GM08714 (cell line): Measurements from ENCODE around the gene SUCLG2.

ENCODE experiments used
- H3K4me3 ChIP-seq: fragments of 200-500 bp; sonication (Bioruptor generic); 2 replicates; pipeline ENCODE4 v1.5.1; 2014; ENCODE audit warnings: mild to moderate bottlenecking, low read length, inconsistent platforms
- ZNF274 ChIP-seq: IDR thresholded peaks from 2 replicates; pipeline ENCODE4 v1.6.1; 2012; ENCODE audit warnings: mild to moderate bottlenecking, low read depth, low read length

Gene SUCLG2

GRCh38 chr3:67654099-67654843 is at the start of gene SUCLG2:
SUCLG2 (minus strand) TSS chr3:67654612; CDS start chr3:67654586, 26 bp downstream.
- no peak for TF ChIP-seq ZNF274

GRCh38 chr3:67700596-67700995 is 46.2 kb upstream of the SUCLG2 start:
- no peak for TF ChIP-seq ZNF274
- no peak overlapping the region for H3K4me3 ChIP-seq

More at GRCh38 chr3:67654099-67654843, at the start of gene SUCLG2:
- H3K4me3 ChIP-seq = peak within 1 kb of the TSS; percentile 71

GRCh38 chr3:67699882-67700281 is 45.5 kb upstream of the SUCLG2 start:
- no peak for TF ChIP-seq ZNF274
- H3K4me3 ChIP-seq = no peak overlapping the region

GRCh38 chr3:67692621-67693020 is 38.2 kb upstream of the SUCLG2 start:
- no peak for TF ChIP-seq ZNF274
- no peak overlapping the region for H3K4me3 ChIP-seq

- H3K4me3 ChIP-seq = no peak overlapping the region
- no peak for TF ChIP-seq ZNF274
Measured at GRCh38 chr3:67691926-67692325, 37.5 kb upstream of the SUCLG2 start.

- H3K4me3 ChIP-seq = no peak overlapping the region
- no peak for TF ChIP-seq ZNF274
Measured at GRCh38 chr3:67691207-67691606, 36.8 kb upstream of the SUCLG2 start.

- TF ChIP-seq ZNF274 = no peak
- H3K4me3 ChIP-seq = no peak overlapping the region
Measured at GRCh38 chr3:67689806-67690205, 35.4 kb upstream of the SUCLG2 start.

- no peak overlapping the region for H3K4me3 ChIP-seq
- no peak for TF ChIP-seq ZNF274
Measured at GRCh38 chr3:67688231-67688630, 33.8 kb upstream of the SUCLG2 start.

- TF ChIP-seq ZNF274 = no peak
- no peak overlapping the region for H3K4me3 ChIP-seq
Measured at GRCh38 chr3:67686069-67686468, 31.7 kb upstream of the SUCLG2 start.

- no peak overlapping the region for H3K4me3 ChIP-seq
- no peak for TF ChIP-seq ZNF274
Measured at GRCh38 chr3:67685499-67685898, 31.1 kb upstream of the SUCLG2 start.

GRCh38 chr3:67684211-67684610 is 29.8 kb upstream of the SUCLG2 start:
- TF ChIP-seq ZNF274 = no peak
- H3K4me3 ChIP-seq = no peak overlapping the region

GRCh38 chr3:67683522-67683921 is 29.1 kb upstream of the SUCLG2 start:
- no peak overlapping the region for H3K4me3 ChIP-seq
- no peak for TF ChIP-seq ZNF274

- H3K4me3 ChIP-seq = no peak overlapping the region
- no peak for TF ChIP-seq ZNF274
Measured at GRCh38 chr3:67678665-67679064, 24.3 kb upstream of the SUCLG2 start.

- no peak for TF ChIP-seq ZNF274
Measured at GRCh38 chr3:67674055-67674454, 19.6 kb upstream of the SUCLG2 start.

GRCh38 chr3:67662733-67663132 is 8.3 kb upstream of the SUCLG2 start:
- no peak for TF ChIP-seq ZNF274
- no peak overlapping the region for H3K4me3 ChIP-seq

More at GRCh38 chr3:67674055-67674454, 19.6 kb upstream of the SUCLG2 start:
- H3K4me3 ChIP-seq = no peak overlapping the region

GRCh38 chr3:67661089-67661488 is 6.7 kb upstream of the SUCLG2 start:
- no peak overlapping the region for H3K4me3 ChIP-seq
- no peak for TF ChIP-seq ZNF274
